ENCODE results near the gene LHFPL2.

The LHFPL2 gene

GRCh38 chr5:78492650-78493049, 155.9 kb downstream of the LHFPL2 start:
- POLR2A ChIA-PET: no interaction called here

GRCh38 chr5:78492224-78492623, 156.3 kb downstream of the LHFPL2 start:
- TF ChIP-seq CTCF (IDR thresholded peaks at IDR 0.05; ENCODE audit: insufficient read depth, low read length, missing control alignments): no peak
- CTCF ChIA-PET: interaction anchor here (1.4 kb wide), 1 partner anchor 10 kb away, joined by 6 read pairs; no protein-coding TSS in a partner anchor
- no peak for DNase-seq (ENCODE audit: low read depth, low spot score)
- no peak overlapping the region for H3K4me3 ChIP-seq (ENCODE audit: low read depth, low read length)
- POLR2A ChIA-PET: no interaction called here

More at GRCh38 chr5:78492650-78493049, 155.9 kb downstream of the LHFPL2 start:
- DNase-seq (ENCODE audit: low read depth, low spot score): no peak
- no peak overlapping the region for H3K4me3 ChIP-seq (ENCODE audit: low read depth, low read length)
- CTCF ChIA-PET: no interaction called here
- no peak for TF ChIP-seq CTCF (IDR thresholded peaks at IDR 0.05; ENCODE audit: insufficient read depth, low read length, missing control alignments)

- POLR2A ChIA-PET: interaction anchor here (1.3 kb wide), 1 partner anchor 14 kb away, joined by 3 read pairs; no protein-coding TSS in a partner anchor
- no peak for TF ChIP-seq CTCF (IDR thresholded peaks at IDR 0.05; ENCODE audit: insufficient read depth, low read length, missing control alignments)
- no peak overlapping the region for H3K4me3 ChIP-seq (ENCODE audit: low read depth, low read length)
- CTCF ChIA-PET: interaction anchor here (0.9 to 1.4 kb wide), 2 partner anchors 11 to 408 kb away, joined by 3 to 6 read pairs; no protein-coding TSS in a partner anchor
- DNase-seq (ENCODE audit: low read depth, low spot score): no peak
These were observed 157.7 kb downstream of the LHFPL2 start for GRCh38 chr5:78490709-78491485.

GRCh38 chr5:78487846-78488245, 160.7 kb downstream of the LHFPL2 start:
- ChIA-PET POLR2A (no interaction called here), CTCF (interaction anchor here (2.2 kb wide), 1 partner anchor 20 kb away, joined by 6 read pairs; no protein-coding TSS in a partner anchor)
- DNase-seq (ENCODE audit: low read depth, low spot score): no peak
- no peak overlapping the region for H3K4me3 ChIP-seq (ENCODE audit: low read depth, low read length)
- no peak for TF ChIP-seq CTCF (IDR thresholded peaks at IDR 0.05; ENCODE audit: insufficient read depth, low read length, missing control alignments)

GRCh38 chr5:78486218-78486617, 162.4 kb downstream of the LHFPL2 start:
- no peak for DNase-seq (ENCODE audit: low read depth, low spot score)
- ChIA-PET CTCF (interaction anchor here (2.2 kb wide), 1 partner anchor 18 kb away, joined by 6 read pairs; no protein-coding TSS in a partner anchor), POLR2A (no interaction called here)
- no peak for TF ChIP-seq CTCF (IDR thresholded peaks at IDR 0.05; ENCODE audit: insufficient read depth, low read length, missing control alignments)
- no peak overlapping the region for H3K4me3 ChIP-seq (ENCODE audit: low read depth, low read length)

- peak; percentile 28 for DNase-seq (ENCODE audit: low read depth, low spot score)
- ChIA-PET POLR2A (no interaction called here), CTCF (interaction anchor here (1.2 to 4.2 kb wide), 3 partner anchors 17 to 51 kb away, joined by 3 to 27 read pairs (median 4); no protein-coding TSS in a partner anchor)
- no peak overlapping the region for H3K4me3 ChIP-seq (ENCODE audit: low read depth, low read length)
- TF ChIP-seq CTCF (IDR thresholded peaks at IDR 0.05; ENCODE audit: insufficient read depth, low read length, missing control alignments): no peak
These were observed 164.6 kb downstream of the LHFPL2 start for GRCh38 chr5:78483809-78484521.

All from AG04449 (cell line).